ENCODE data around the gene NECAP2. TPM values are rescaled to one million over a fixed set of nuclear protein-coding genes. Genes with fewer than 3 reads are reported as not detected.
A peak's percentile ranks its signal among the peaks of the same experiment; 100 is the strongest.
"Not testable (repeated sequence)": the region's sequence is repeated elsewhere in the genome, so short reads cannot be mapped to it uniquely, and the experiment has no call there.

Gene NECAP2
- total RNA-seq, 1 donor from 2014 or later: 88.4 TPM

DNA sequence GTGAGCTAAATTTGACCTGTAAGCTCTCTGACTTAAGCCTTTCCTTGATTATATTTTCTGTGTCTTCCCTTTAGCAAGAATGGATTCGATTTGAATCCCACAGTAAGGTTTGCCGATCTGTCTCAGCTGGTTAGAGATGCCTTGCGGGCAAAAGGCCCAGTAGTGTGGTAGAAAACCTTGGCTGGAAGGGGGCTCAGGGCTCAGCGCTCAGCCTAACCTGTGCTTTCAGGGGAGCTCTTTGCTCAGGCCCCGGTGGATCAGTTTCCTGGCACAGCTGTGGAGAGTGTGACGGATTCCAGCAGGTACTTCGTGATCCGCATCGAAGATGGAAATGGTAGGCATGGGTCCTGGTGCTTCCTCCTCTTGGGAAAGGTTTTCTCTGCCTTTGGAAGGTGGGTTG lies 7.1 kb downstream of the NECAP2 start:
- DNase-seq: no peak
- ATAC-seq (ENCODE audit: low read depth): no peak
- TF ChIP-seq, protein P1, sequence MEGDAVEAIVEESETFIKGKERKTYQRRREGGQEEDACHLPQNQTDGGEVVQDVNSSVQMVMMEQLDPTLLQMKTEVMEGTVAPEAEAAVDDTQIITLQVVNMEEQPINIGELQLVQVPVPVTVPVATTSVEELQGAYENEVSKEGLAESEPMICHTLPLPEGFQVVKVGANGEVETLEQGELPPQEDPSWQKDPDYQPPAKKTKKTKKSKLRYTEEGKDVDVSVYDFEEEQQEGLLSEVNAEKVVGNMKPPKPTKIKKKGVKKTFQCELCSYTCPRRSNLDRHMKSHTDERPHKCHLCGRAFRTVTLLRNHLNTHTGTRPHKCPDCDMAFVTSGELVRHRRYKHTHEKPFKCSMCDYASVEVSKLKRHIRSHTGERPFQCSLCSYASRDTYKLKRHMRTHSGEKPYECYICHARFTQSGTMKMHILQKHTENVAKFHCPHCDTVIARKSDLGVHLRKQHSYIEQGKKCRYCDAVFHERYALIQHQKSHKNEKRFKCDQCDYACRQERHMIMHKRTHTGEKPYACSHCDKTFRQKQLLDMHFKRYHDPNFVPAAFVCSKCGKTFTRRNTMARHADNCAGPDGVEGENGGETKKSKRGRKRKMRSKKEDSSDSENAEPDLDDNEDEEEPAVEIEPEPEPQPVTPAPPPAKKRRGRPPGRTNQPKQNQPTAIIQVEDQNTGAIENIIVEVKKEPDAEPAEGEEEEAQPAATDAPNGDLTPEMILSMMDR (IDR thresholded peaks at IDR 0.05): no peak
- Mint-ChIP-seq H3K4me3 (no peak overlapping the region), H3K9me3 (no peaks in the 10 kb centered on the region), H3K36me3 (ENCODE audit: low read depth) (peaks cover 79% of the 10 kb centered on the region), H3K4me1 (peaks cover 32% of the 10 kb centered on the region), H3K27ac (no peak overlapping the region), H3K27me3 (no peaks in the 10 kb centered on the region)
- ChIA-PET CTCF (no interaction called here), POLR2A (no interaction called here)
- intact Hi-C loops (cut with micrococcal nuclease): loop anchor here (10.0 kb wide), 1 partner anchor 47 kb away; no protein-coding TSS in a partner anchor

- Mint-ChIP-seq H3K27me3 (no peaks in the 10 kb centered on the region), H3K9me3 (no peaks in the 10 kb centered on the region), H3K4me3 (no peak overlapping the region), H3K27ac (no peak overlapping the region), H3K36me3 (ENCODE audit: low read depth) (peaks cover 77% of the 10 kb centered on the region), H3K4me1 (peaks cover 27% of the 10 kb centered on the region)
- TF ChIP-seq, protein P1 (IDR thresholded peaks at IDR 0.05): no peak
- intact Hi-C loops (cut with micrococcal nuclease): loop anchor here (10.0 kb wide), 1 partner anchor 46 kb away; no protein-coding TSS in a partner anchor
- ChIA-PET CTCF (no interaction called here), POLR2A (interaction anchor here (1.0 to 1.6 kb wide), 2 partner anchors 12 to 65 kb away, joined by 5 to 10 read pairs; no protein-coding TSS in a partner anchor)
- DNase-seq: no peak
- no peak for ATAC-seq (ENCODE audit: low read depth)
These were observed 8.5 kb downstream of the NECAP2 start for GRCh38 chr1:16449065-16449464.

- CTCF ChIA-PET: no interaction called here
- H3K4me1 Mint-ChIP-seq: peaks cover 24% of the 10 kb centered on the region
- DNase-seq (no peak), ATAC-seq (ENCODE audit: low read depth) (no peak)
- H3K27ac Mint-ChIP-seq: no peak overlapping the region
- H3K4me3 Mint-ChIP-seq: no peak overlapping the region
- peaks cover 76% of the 10 kb centered on the region for H3K36me3 Mint-ChIP-seq (ENCODE audit: low read depth)
- TF ChIP-seq, protein P1 (IDR thresholded peaks at IDR 0.05): no peak
- intact Hi-C loops (cut with micrococcal nuclease): loop anchor here (10.0 kb wide), 1 partner anchor 45 kb away; no protein-coding TSS in a partner anchor
- POLR2A ChIA-PET: interaction anchor here (1.0 to 1.6 kb wide), 2 partner anchors 11 to 64 kb away, joined by 5 to 10 read pairs; no protein-coding TSS in a partner anchor
- H3K27me3 Mint-ChIP-seq: no peaks in the 10 kb centered on the region
- H3K9me3 Mint-ChIP-seq: no peaks in the 10 kb centered on the region
These were observed 9.1 kb downstream of the NECAP2 start for GRCh38 chr1:16449666-16450065.

GRCh38 chr1:16450863-16451481 lies 10.4 kb downstream of the NECAP2 start:
- no peak for DNase-seq
- no peak for ATAC-seq (ENCODE audit: low read depth)
- Mint-ChIP-seq H3K4me1 (peaks cover 24% of the 10 kb centered on the region), H3K4me3 (peak overlapping the region; percentile 12), H3K27me3 (no peaks in the 10 kb centered on the region), H3K9me3 (no peaks in the 10 kb centered on the region), H3K27ac (peak overlapping the region; percentile 10), H3K36me3 (ENCODE audit: low read depth) (peaks cover 83% of the 10 kb centered on the region)
- intact Hi-C loops (cut with micrococcal nuclease): no loop called here
- POLR2A ChIA-PET: interaction anchor here (1.5 to 1.6 kb wide), 2 partner anchors 9 to 63 kb away, joined by 5 to 8 read pairs; no protein-coding TSS in a partner anchor
- TF ChIP-seq, protein P1 (IDR thresholded peaks at IDR 0.05): no peak
- CTCF ChIA-PET: no interaction called here

GRCh38 chr1:16451841-16452528 lies 11.5 kb downstream of the NECAP2 start:
- Mint-ChIP-seq H3K4me1 (peaks cover 24% of the 10 kb centered on the region), H3K27ac (peak overlapping the region; percentile 54), H3K27me3 (no peaks in the 10 kb centered on the region), H3K9me3 (no peaks in the 10 kb centered on the region), H3K36me3 (ENCODE audit: low read depth) (peaks cover 88% of the 10 kb centered on the region), H3K4me3 (peak overlapping the region; percentile 7)
- POLR2A ChIA-PET: interaction anchor here (1.5 kb wide), 1 partner anchor 10 kb away, joined by 8 read pairs; no protein-coding TSS in a partner anchor
- intact Hi-C loops (cut with micrococcal nuclease): no loop called here
- TF ChIP-seq, protein P1 (IDR thresholded peaks at IDR 0.05): no peak
- DNase-seq (no peak), ATAC-seq (ENCODE audit: low read depth) (peak; percentile 70)
- CTCF ChIA-PET: no interaction called here

GRCh38 chr1:16454909-16455308 lies 14.4 kb downstream of the NECAP2 start:
- CTCF ChIA-PET; DNase-seq; ATAC-seq (ENCODE audit: low read depth); H3K27me3 Mint-ChIP-seq; intact Hi-C loops (cut with micrococcal nuclease); POLR2A ChIA-PET; H3K9me3 Mint-ChIP-seq; H3K4me3 Mint-ChIP-seq: not testable (repeated sequence)
- H3K36me3 Mint-ChIP-seq (ENCODE audit: low read depth): peaks cover 85% of the 10 kb centered on the region
- peak overlapping the region; percentile 61 for H3K27ac Mint-ChIP-seq
- H3K4me1 Mint-ChIP-seq: peaks cover 18% of the 10 kb centered on the region

GRCh38 chr1:16456151-16456550 lies 15.6 kb downstream of the NECAP2 start:
- H3K27me3 Mint-ChIP-seq; CTCF ChIA-PET; H3K27ac Mint-ChIP-seq; H3K4me3 Mint-ChIP-seq; intact Hi-C loops (cut with micrococcal nuclease); DNase-seq; ATAC-seq (ENCODE audit: low read depth); H3K9me3 Mint-ChIP-seq; POLR2A ChIA-PET: not testable (repeated sequence)
- H3K4me1 Mint-ChIP-seq: peaks cover 11% of the 10 kb centered on the region
- H3K36me3 Mint-ChIP-seq (ENCODE audit: low read depth): peaks cover 84% of the 10 kb centered on the region

All from activated B cell treated with CpG ODN at 0.5 μM for 24 hours (primary cell).